IMR-90 (cell line): ENCODE data around the gene PTGS2. TPM values are rescaled to one million over a fixed set of nuclear protein-coding genes. Genes with fewer than 3 reads are reported as not detected.
"Not testable (repeated sequence)": the region's sequence is repeated elsewhere in the genome, so short reads cannot be mapped to it uniquely, and the experiment has no call there.

Source experiments
- ATAC-seq: fragments of 200-7000 bp; cut with Tn5 transposase; 2 replicates; pipeline ENCODE4 v1.9.1; 2020; ENCODE audit warnings: low read depth, mild to moderate bottlenecking, moderate library complexity
- BruUV-seq: library from RNA; stranded (reverse); fragments of 400-500 nt; replicated peaks from 2 replicates; lab custom pipeline; 2021; lab: Mats Ljungman, UMichigan
- CTCF ChIA-PET: fragments of 300-600 bp; formaldehyde crosslinking; extraction: SDS; loops from one replicate; lab custom pipeline; 2021; ENCODE audit warnings: antibody characterized with exemption; lab: Yijun Ruan, JAX
- POLR2A ChIA-PET: fragments of 300-600 bp; sonication (Branson Sonifier 250); formaldehyde crosslinking; loops from one replicate; lab custom pipeline; 2022; ENCODE audit warnings: antibody characterized with exemption; ENCODE audit not compliant: unreplicated experiment; lab: Charles Lee
- DNase-seq: peaks from one replicate; pipeline ENCODE4 v3.0.0; 2013
- H2AFZ ChIP-seq: replicated peaks from 2 replicates; pipeline ENCODE3; 2013; ENCODE audit warnings: low read length, mild to moderate bottlenecking; ENCODE audit not compliant: poor library complexity
- H2AK5ac ChIP-seq: 2 replicates; pipeline ENCODE4 v1.6.1; 2013; ENCODE audit warnings: low read depth, low read length, inconsistent platforms
- H2AK9ac ChIP-seq: replicated peaks from 2 replicates; pipeline ENCODE3; 2013; ENCODE audit warnings: mild to moderate bottlenecking, low read depth, low read length, moderate library complexity; ENCODE audit not compliant: poor library complexity
- H2BK120ac ChIP-seq: 2 replicates; pipeline ENCODE4 v1.6.1; 2013; ENCODE audit warnings: low read depth, low read length, inconsistent platforms
- H2BK15ac ChIP-seq: 3 replicates; pipeline ENCODE4 v1.6.1; 2013; ENCODE audit warnings: low read depth, low read length, inconsistent platforms
- H2BK20ac ChIP-seq: 2 replicates; pipeline ENCODE4 v1.6.1; 2013; ENCODE audit warnings: low read depth, mild to moderate bottlenecking, inconsistent platforms, low read length, moderate library complexity
- H2BK5ac ChIP-seq: 2 replicates; pipeline ENCODE4 v1.6.1; 2013; ENCODE audit warnings: mild to moderate bottlenecking, low read depth, low read length, inconsistent platforms; ENCODE audit not compliant: poor library complexity, severe bottlenecking
- H3K14ac ChIP-seq: replicated peaks from 2 replicates; pipeline ENCODE4 v1.6.1; 2013; ENCODE audit warnings: low read depth, low read length, inconsistent platforms
- H3K18ac ChIP-seq: 2 replicates; pipeline ENCODE4 v1.6.1; 2013; ENCODE audit warnings: low read depth, low read length, control low read depth
- H3K23ac ChIP-seq: 2 replicates; pipeline ENCODE4 v1.6.1; 2013; ENCODE audit warnings: low read depth, low read length, inconsistent platforms
- H3K27ac ChIP-seq: 2 replicates; pipeline ENCODE4 v1.5.1; 2013; ENCODE audit warnings: mild to moderate bottlenecking, control low read depth, low read length; ENCODE audit not compliant: insufficient read depth
- H3K27me3 ChIP-seq: 2 replicates; pipeline ENCODE4 v1.6.1; 2013; ENCODE audit warnings: low read length; ENCODE audit not compliant: control insufficient read depth, insufficient read depth
- H3K36me3 ChIP-seq: 2 replicates; pipeline ENCODE4 v1.6.1; 2013; ENCODE audit warnings: low read length, mixed read lengths; ENCODE audit not compliant: control insufficient read depth, insufficient read depth
- H3K4ac ChIP-seq: 2 replicates; pipeline ENCODE4 v1.6.1; 2013; ENCODE audit warnings: low read depth, low read length, inconsistent platforms
- H3K4me1 ChIP-seq: 2 replicates; pipeline ENCODE4 v1.6.1; 2013; ENCODE audit warnings: low read length, mixed read lengths; ENCODE audit not compliant: control insufficient read depth, insufficient read depth
- H3K4me2 ChIP-seq: 2 replicates; pipeline ENCODE4 v1.6.1; 2013; ENCODE audit warnings: low read depth, mild to moderate bottlenecking, control low read depth, low read length, moderate library complexity
- H3K4me3 ChIP-seq: 2 replicates; pipeline ENCODE4 v1.5.1; 2013; ENCODE audit warnings: low read depth, mild to moderate bottlenecking, control low read depth, low read length, moderate library complexity; ENCODE audit not compliant: insufficient read depth
- H3K56ac ChIP-seq: 2 replicates; pipeline ENCODE4 v1.6.1; 2013; ENCODE audit warnings: low read length, inconsistent platforms; ENCODE audit not compliant: insufficient read depth; ENCODE audit errors: extremely low read depth
- H3K79me1 ChIP-seq, 2 experiments: 2 replicates each; pipeline ENCODE4 v1.6.1; 2013; ENCODE audit warnings: low read length in 2 of 2, inconsistent platforms in 1 of 2, low read depth in 1 of 2
- H3K9ac ChIP-seq: 2 replicates; pipeline ENCODE4 v1.6.1; 2013; ENCODE audit warnings: low read depth, low read length, control low read depth
- H3K9me1 ChIP-seq: 2 replicates; pipeline ENCODE4 v1.6.1; 2013; ENCODE audit warnings: low read length, inconsistent platforms; ENCODE audit not compliant: insufficient read depth
- H3K9me3 ChIP-seq: 2 replicates; pipeline ENCODE4 v1.6.1; 2013; ENCODE audit warnings: low read length; ENCODE audit not compliant: control insufficient read depth, insufficient read depth
- H4K20me1 ChIP-seq: 2 replicates; pipeline ENCODE4 v1.6.1; 2013; ENCODE audit warnings: low read length, inconsistent platforms; ENCODE audit not compliant: insufficient read depth
- H4K5ac ChIP-seq: 2 replicates; pipeline ENCODE4 v1.6.1; 2013; ENCODE audit warnings: mild to moderate bottlenecking, low read depth, low read length, control low read depth
- H4K8ac ChIP-seq, 2 experiments: 2 replicates each; pipeline ENCODE4 v1.6.1; 2013; ENCODE audit warnings: low read depth in 2 of 2, low read length in 2 of 2, control low read depth in 1 of 2, inconsistent platforms in 1 of 2
- H4K91ac ChIP-seq: 2 replicates; pipeline ENCODE4 v1.6.1; 2013; ENCODE audit warnings: low read depth, low read length, inconsistent platforms; ENCODE audit not compliant: insufficient read depth
- CHD1 ChIP-seq: IDR thresholded peaks from 2 replicates; pipeline ENCODE4 v1.6.1; 2012; ENCODE audit warnings: low read depth, low read length, improper control_type of control experiment
- FOS ChIP-seq: fragments of 150-350 bp; IDR thresholded peaks from 2 replicates; pipeline ENCODE4 v1.6.1; 2016; ENCODE audit warnings: low read depth, low read length
- MAZ ChIP-seq: IDR thresholded peaks from 2 replicates; pipeline ENCODE4 v1.6.1; 2012; ENCODE audit warnings: low read depth, mild to moderate bottlenecking, low read length, improper control_type of control experiment, moderate library complexity, borderline replicate concordance
- POLR2A ChIP-seq: IDR thresholded peaks from 2 replicates; pipeline ENCODE4 v1.6.1; 2012; ENCODE audit warnings: mild to moderate bottlenecking, low read depth, low read length
- SMC3 ChIP-seq: fragments of 150-350 bp; IDR thresholded peaks from 2 replicates; pipeline ENCODE4 v1.6.1; 2016; ENCODE audit warnings: low read depth, mild to moderate bottlenecking, antibody characterized with exemption, low read length, moderate library complexity
- WGBS, 2 experiments: methylation state at CpG; one replicate each; pipeline versions ENCODE4 v1.1.5 to v1.1.7; 2013; ENCODE audit warnings: missing lambda C conversion rate in 2 of 2; ENCODE audit not compliant: insufficient read length in 1 of 2; ENCODE audit errors: extremely low coverage in 2 of 2; 5-methylcytosine and 5-hydroxymethylcytosine counted together
- dilution Hi-C: fragments of 300-500 bp; cut with HindIII; formaldehyde crosslinking; loops from one replicate; pipeline ENCODE4 v1.14.3; 2018; ENCODE audit warnings: low sequenced_read_pairs; ENCODE audit not compliant: unreplicated experiment
- in situ Hi-C: fragments of 300-500 bp; cut with MboI; formaldehyde crosslinking; loops from 3 replicates; pipeline ENCODE4 v1.14.3; 2019; ENCODE audit warnings: low sequenced_read_pairs, inconsistent platforms, mixed read lengths
- intact Hi-C: fragments of 100-400 bp; cut with micrococcal nuclease; formaldehyde crosslinking; loops from 2 replicates; pipeline ENCODE4 v1.10.0; 2022
- polyA plus RNA-seq, 3 experiments: library from polyadenylated mRNA; depleted of rRNA; stranded (reverse); fragments of >200 nt; gene quantifications; 2 replicates each; pipeline ENCODE4 v1.2.3, GENCODE V29; 2012; ENCODE audit warnings: low replicate concordance in 1 of 3
- total RNA-seq: library from RNA; depleted of rRNA; stranded (reverse); fragments of >200 nt; gene quantifications from 2 replicates; pipeline ENCODE4 v1.2.3, GENCODE V29; 2012
- TF ChIP-seq, protein P1 (sequence below): fragments of 150-350 bp; IDR thresholded peaks from 2 replicates; pipeline ENCODE4 v1.6.1; 2016; ENCODE audit warnings: low read depth, mild to moderate bottlenecking, low read length, moderate library complexity, borderline replicate concordance

The PTGS2 gene
- total and polyA plus RNA-seq, 2 of the 4 experiments (the other 2 are of a cell fraction): 3.4 to 4.8 TPM

DNA sequence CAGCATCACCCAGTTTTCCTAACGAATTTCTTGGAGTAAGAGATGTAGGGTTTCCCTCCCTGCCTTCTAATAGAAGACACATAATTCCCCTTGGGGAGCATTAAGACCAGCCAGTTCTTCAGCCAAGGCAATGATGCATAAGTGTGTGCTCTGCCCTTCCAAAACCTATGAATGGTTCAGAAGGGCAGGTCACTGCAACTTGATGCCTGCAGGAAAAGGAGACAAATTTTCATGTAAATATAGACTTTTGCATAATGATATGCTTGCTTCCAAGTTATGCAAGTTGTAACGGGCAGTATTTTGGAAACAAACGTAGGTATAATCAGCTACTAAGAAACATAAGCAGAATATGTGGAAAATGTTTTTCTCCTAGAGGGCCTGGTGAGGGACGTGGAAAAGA lies 31.6 kb downstream of the PTGS2 start:
- no peak overlapping the region for H2AK9ac ChIP-seq
- H3K23ac ChIP-seq: no peak overlapping the region
- H2BK120ac ChIP-seq: no peak overlapping the region
- no peak overlapping the region for H4K91ac ChIP-seq
- dilution Hi-C loops: no loop called here
- no CpG with 5 or more reads among the region's 4 CpGs for WGBS, 2 experiments
- H2BK15ac ChIP-seq: no peak overlapping the region
- intact Hi-C loops: no loop called here
- no peak overlapping the region for H3K9ac ChIP-seq
- in situ Hi-C loops: no loop called here
- no peak overlapping the region for H2BK20ac ChIP-seq
- H2BK5ac ChIP-seq: no peak overlapping the region
- no peaks in the 10 kb centered on the region for H3K9me3 ChIP-seq
- no peak for DNase-seq
- H2AFZ ChIP-seq: no peak overlapping the region
- H2AK5ac ChIP-seq: no peak overlapping the region
- no peaks in the 10 kb centered on the region for H3K4me1 ChIP-seq
- no peak overlapping the region for H4K5ac ChIP-seq
- H3K79me1 ChIP-seq: no peaks in the 10 kb centered on the region
- no peak overlapping the region for H3K4me3 ChIP-seq
- no peaks in the 10 kb centered on the region for H3K9me1 ChIP-seq
- TF ChIP-seq, protein P1, sequence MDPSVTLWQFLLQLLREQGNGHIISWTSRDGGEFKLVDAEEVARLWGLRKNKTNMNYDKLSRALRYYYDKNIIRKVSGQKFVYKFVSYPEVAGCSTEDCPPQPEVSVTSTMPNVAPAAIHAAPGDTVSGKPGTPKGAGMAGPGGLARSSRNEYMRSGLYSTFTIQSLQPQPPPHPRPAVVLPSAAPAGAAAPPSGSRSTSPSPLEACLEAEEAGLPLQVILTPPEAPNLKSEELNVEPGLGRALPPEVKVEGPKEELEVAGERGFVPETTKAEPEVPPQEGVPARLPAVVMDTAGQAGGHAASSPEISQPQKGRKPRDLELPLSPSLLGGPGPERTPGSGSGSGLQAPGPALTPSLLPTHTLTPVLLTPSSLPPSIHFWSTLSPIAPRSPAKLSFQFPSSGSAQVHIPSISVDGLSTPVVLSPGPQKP: no peak
- TF ChIP-seq MAZ (no peak), SMC3 (no peak), POLR2A (no peak), FOS (no peak), CHD1 (no peak)
- no peaks in the 10 kb centered on the region for H3K27me3 ChIP-seq
- no peak overlapping the region for H3K4me2 ChIP-seq
- no peak overlapping the region for H3K27ac ChIP-seq
- BruUV-seq: no TSS peak
- ATAC-seq: no peak
- ChIA-PET POLR2A (no interaction called here), CTCF (interaction anchor here (1.0 kb wide), 1 partner anchor 14 kb away, joined by 3 read pairs; no protein-coding TSS in a partner anchor)
- no peak overlapping the region for H3K18ac ChIP-seq
- no peak overlapping the region for H3K4ac ChIP-seq
- no peak overlapping the region for H3K14ac ChIP-seq
- H3K56ac ChIP-seq: no peak overlapping the region
- H4K20me1 ChIP-seq: no peaks in the 10 kb centered on the region
- H4K8ac ChIP-seq: no peak overlapping the region
- H3K36me3 ChIP-seq: no peaks in the 10 kb centered on the region

DNA sequence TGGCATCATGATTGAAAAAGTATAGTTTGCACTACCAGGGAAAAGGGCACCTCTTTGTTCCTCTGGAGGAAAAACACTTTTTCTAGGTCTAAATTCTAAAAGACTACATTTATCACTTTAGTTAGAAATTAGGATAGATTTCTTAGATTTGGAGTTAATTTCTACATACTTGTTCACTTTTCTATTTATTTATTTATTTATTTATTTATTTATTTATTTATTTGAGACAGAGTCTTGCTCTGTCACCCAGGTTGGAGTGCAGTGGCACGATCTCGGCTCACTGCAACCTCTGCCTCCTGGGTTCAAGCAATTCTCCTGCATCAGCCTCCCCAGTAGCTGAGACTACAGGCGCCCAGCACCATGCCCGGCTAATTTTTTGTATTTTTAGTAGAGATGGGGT lies 32.2 kb downstream of the PTGS2 start:
- H3K27me3 ChIP-seq, H2AFZ ChIP-seq, in situ Hi-C loops, POLR2A ChIA-PET, H3K9ac ChIP-seq, H3K27ac ChIP-seq, H3K9me3 ChIP-seq, H3K4me1 ChIP-seq, H3K4ac ChIP-seq, H3K23ac ChIP-seq, H2BK5ac ChIP-seq, H4K8ac ChIP-seq, H3K18ac ChIP-seq, H3K79me1 ChIP-seq, H3K4me2 ChIP-seq, CTCF ChIA-PET, H3K14ac ChIP-seq, H2AK5ac ChIP-seq, ATAC-seq, H4K20me1 ChIP-seq, H2BK15ac ChIP-seq, H4K91ac ChIP-seq, H2AK9ac ChIP-seq, H2BK20ac ChIP-seq, H4K5ac ChIP-seq, H3K36me3 ChIP-seq, H3K56ac ChIP-seq, H3K9me1 ChIP-seq, H2BK120ac ChIP-seq, H3K4me3 ChIP-seq, DNase-seq, dilution Hi-C loops, BruUV-seq: not testable (repeated sequence)
- intact Hi-C loops: loop anchor here (2.0 kb wide), 1 partner anchor 19 kb away; no protein-coding TSS in a partner anchor
- no CpG with 5 or more reads among the region's 4 CpGs for WGBS, 2 experiments
